NCI-H82 treated with DMSO at 0.1 percent for 48 hours (cell line): ENCODE data around the gene RPS18.
A peak's percentile ranks its signal among the peaks of the same experiment; 100 is the strongest.
"Not testable (repeated sequence)": the region's sequence is repeated elsewhere in the genome, so short reads cannot be mapped to it uniquely, and the experiment has no call there.

Experiments
- DNase-seq: peaks from one replicate; lab custom pipeline; 2025; ENCODE audit not compliant: unreplicated experiment; lab: John Stamatoyannopoulos, UW

Gene RPS18

GRCh38 chr6:33271468-33272274, at the start of gene RPS18, which contains the start of gene VPS52:
Gene RPS18 (plus strand): TSS chr6:33272075. CDS start chr6:33272120, 45 bp downstream.
Gene VPS52 (minus strand): TSS chr6:33271876. CDS start chr6:33271675, 201 bp downstream.
- peak; percentile 99 for DNase-seq

- not testable (repeated sequence) for DNase-seq
These were observed 45.3 kb upstream of the RPS18 start for GRCh38 chr6:33226503-33227120.

- DNase-seq = no peak
These were observed 36.6 kb upstream of the RPS18 start for GRCh38 chr6:33235221-33235634.

- no peak for DNase-seq
These were observed 35.5 kb upstream of the RPS18 start for GRCh38 chr6:33236328-33236727.

GRCh38 chr6:33236852-33237251, 35.0 kb upstream of the RPS18 start:
- DNase-seq = no peak

GRCh38 chr6:33237741-33238140, 34.1 kb upstream of the RPS18 start:
- no peak for DNase-seq

GRCh38 chr6:33241968-33242367, 29.9 kb upstream of the RPS18 start:
- DNase-seq = no peak

GRCh38 chr6:33243476-33243875, 28.4 kb upstream of the RPS18 start:
- DNase-seq = no peak

GRCh38 chr6:33247977-33248642, 23.8 kb upstream of the RPS18 start:
- DNase-seq = peak; percentile 77

GRCh38 chr6:33248643-33248931, 23.3 kb upstream of the RPS18 start:
- no peak for DNase-seq

- peak; percentile 99 for DNase-seq
These were observed 22.7 kb upstream of the RPS18 start for GRCh38 chr6:33248932-33249731.

- no peak for DNase-seq
These were observed 21.9 kb upstream of the RPS18 start for GRCh38 chr6:33249732-33250630.

- no peak for DNase-seq
These were observed 21.1 kb upstream of the RPS18 start for GRCh38 chr6:33250731-33251130.

- no peak for DNase-seq
These were observed 20.4 kb upstream of the RPS18 start for GRCh38 chr6:33251395-33252012.

GRCh38 chr6:33252759-33253158, 19.1 kb upstream of the RPS18 start:
- no peak for DNase-seq

GRCh38 chr6:33254591-33254990, 17.3 kb upstream of the RPS18 start:
- DNase-seq = no peak

- DNase-seq = no peak
These were observed 12.8 kb upstream of the RPS18 start for GRCh38 chr6:33259032-33259431.

- not testable (repeated sequence) for DNase-seq
These were observed 9.4 kb upstream of the RPS18 start for GRCh38 chr6:33262490-33262889.

- DNase-seq = no peak
These were observed 7.9 kb upstream of the RPS18 start for GRCh38 chr6:33264015-33264414.

- no peak for DNase-seq
These were observed 783 bp upstream of the RPS18 start for GRCh38 chr6:33271117-33271467.
